DMS 273 (cell line): ENCODE measurements around the gene C1orf52.
"Not testable (repeated sequence)": the region's sequence is repeated elsewhere in the genome, so short reads cannot be mapped to it uniquely, and the experiment has no call there.

Experiments
- DNase-seq: peaks from one replicate; lab custom pipeline; 2025; ENCODE audit not compliant: unreplicated experiment; lab: John Stamatoyannopoulos, UW

Gene C1orf52

GRCh38 chr1:85278853-85279314 is 19.4 kb upstream of the C1orf52 start:
- DNase-seq: no peak

DNA sequence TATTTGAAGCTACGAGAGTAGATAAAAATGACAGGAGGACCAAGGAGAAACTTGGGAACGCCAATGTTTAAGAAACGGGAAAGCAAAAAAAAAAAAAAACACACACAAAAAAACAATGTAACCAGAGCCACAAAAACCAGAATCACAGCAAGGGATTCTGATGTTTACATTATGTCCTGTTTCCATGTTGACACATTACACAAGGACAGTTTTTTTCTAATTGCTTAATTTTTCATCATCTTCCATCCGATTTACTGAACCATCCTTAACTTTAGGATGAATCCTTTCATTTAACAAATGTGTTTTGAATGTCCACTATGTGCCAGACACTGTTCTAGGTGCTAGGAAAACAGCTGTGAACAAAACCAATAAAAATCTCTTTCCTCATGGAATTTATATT is 18.3 kb upstream of the C1orf52 start:
- no peak for DNase-seq

DNA sequence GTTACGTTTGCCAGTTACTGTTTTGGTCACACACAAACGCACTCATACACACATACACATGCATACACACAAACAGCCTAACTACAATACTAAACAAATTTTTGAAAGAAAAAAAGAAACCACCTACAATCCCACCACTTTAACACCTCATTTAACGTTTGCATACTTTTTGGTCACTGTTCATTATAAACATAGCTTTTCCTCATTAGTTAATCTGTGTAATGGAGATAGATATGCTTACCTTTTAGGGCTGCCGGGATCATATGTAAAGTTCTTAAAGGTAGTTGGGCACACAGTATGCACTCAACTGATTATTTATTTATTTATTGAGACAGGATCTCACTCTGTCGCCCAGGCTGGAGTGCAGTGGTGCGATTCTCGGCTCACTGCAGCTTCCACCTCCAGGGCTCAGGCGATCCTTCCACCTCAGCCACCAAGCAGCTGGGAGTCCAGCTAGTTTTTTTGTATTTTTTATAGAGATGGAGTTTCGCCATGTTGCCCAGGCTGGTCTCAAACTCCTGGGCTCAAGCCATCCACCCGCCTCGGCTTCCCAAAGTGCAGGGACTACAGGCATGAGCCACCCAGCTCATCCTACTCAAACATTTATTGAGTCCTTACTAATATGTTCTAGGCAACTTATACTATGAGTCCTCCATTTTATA is 17.6 kb upstream of the C1orf52 start:
- no peak for DNase-seq

- DNase-seq: peak; percentile 99
Measured at GRCh38 chr1:85276215-85276977, 16.9 kb upstream of the C1orf52 start, which contains the start of gene BCL10. Gene BCL10, minus strand, starts transcription at chr1:85276632. Its CDS starts 280 bp downstream, at chr1:85276352.

DNA sequence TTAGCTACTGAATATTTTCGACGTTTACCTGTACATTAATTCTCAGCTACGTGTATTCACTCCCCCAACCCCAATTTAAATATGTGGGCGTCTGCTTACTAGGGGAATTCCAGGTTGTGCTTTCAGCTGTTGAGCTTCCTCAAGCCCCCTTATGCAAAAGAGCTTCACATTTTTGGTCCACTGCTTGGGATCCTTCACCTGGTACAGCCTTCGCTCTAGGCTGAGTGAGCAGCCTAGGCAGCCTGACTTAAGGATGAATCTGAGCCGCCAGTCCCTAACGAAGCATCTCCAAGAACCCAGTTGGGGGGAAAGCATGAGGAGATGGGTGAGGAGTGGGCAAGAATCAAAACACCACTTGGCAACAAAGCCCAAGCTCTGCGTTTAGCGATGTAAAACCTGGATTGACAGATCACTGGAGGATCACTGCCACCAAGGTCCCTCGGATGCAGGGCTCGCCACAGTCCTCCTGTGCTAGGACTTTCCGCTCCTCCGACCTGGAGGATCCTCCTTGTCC is 16.3 kb upstream of the C1orf52 start:
- peak; percentile 47 for DNase-seq

GRCh38 chr1:85274969-85275453 is 15.5 kb upstream of the C1orf52 start:
- peak; percentile 39 for DNase-seq

DNA sequence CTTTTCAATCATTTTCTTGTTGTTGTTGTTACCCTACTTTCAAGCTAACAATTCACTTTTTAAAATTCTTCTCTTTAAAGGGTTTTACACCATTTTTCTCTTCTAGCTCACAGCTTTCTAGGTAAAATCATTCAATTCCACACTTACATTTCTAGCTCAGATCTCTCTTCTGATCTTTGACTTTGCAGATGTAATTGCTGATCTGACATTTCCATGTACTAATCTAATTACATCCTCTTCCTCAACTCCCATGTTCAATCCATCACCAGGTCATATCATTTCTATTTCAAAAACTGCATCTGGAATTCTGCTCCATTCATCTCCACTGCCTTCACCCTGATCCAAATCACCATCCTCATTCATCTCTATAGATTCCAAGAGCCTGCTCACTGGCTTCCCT is 13.9 kb upstream of the C1orf52 start:
- no peak for DNase-seq

GRCh38 chr1:85268801-85269585 is 9.5 kb upstream of the C1orf52 start:
- DNase-seq: no peak

DNA sequence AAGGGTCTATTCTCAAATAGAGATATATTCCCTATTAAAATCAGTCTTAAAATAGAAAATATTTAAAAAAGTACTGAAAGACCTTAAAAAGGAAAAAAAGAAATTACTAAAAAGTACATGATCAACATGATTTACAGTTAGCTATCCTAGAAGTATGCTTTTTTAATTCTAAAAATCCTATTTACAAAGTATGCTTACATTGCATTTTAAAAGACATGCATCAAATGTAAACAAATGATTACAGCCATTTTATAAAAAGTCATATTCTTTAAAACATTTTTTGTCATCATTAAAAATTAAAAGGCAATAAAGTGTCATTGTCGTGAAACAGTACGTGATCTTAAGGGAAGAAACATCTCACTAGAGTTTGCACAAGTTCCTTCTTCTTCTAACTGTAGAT is 7.9 kb upstream of the C1orf52 start:
- DNase-seq: no peak

DNA sequence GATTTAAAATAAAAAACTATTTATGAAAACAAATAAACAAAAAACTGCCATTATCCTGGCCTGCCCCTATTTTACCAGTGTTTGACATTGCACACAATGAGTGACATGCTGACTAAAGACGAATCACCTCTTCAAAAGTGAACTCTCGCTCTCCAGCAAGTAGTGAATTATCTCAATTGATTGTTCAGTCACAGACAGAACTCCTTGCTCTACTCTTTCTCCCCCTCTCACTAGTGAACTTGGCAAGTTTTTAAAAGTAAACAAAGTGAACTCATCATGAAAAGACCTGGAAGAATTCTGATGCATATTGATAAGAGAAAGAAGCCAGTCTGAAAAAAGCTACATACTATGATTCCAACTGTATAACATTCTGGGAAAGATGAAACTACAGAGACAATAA is 4.7 kb upstream of the C1orf52 start:
- no peak for DNase-seq

DNA sequence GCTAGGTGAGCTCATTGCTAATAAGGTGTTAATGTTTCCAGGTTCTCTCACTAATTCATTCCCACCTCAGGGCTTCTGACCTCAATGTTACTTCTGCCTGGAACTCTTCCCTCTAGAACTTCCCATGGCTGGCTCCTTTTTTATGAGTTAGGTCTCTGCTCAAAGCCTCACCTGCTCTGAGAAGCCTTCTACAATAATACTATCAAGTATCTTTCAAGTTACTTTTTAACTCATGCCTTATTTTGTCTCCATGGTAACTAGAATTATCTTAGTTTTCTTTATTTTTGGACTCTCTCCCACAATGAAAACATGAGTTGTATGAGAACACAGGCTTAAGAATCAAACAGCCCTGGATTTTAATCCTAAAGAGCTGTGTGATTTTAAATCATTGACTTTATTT is 3.5 kb upstream of the C1orf52 start:
- no peak for DNase-seq

GRCh38 chr1:85259912-85260274 is 431 bp upstream of the C1orf52 start:
- DNase-seq: peak; percentile 34

DNA sequence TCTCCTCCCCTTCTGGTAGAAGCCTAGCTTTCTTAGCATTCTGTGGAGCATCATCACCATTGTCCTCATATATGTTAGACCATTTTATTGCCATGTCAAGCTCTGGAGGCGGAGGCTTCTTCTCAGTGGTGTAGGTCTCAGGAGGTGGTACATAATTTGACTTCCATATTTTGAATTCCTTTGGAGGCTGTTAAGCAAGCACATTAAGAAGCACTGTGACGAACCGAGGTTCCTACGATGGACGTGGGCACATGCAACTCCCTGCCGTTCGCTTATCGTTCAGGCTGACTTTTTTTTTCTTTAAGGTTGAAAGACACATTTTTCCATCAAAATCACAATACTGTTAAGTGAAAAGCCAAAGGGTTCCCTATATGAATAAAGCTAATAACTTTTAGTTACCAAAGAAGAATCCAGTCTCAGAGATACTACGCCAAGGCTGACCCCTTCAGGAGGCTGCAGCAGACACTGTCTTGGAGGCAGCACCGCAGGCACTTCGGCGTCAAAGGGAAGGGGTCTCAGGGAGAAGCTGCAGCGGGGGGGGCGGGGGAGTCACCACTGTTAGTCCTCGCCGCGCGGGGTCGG is 835 bp downstream of the C1orf52 start:
- DNase-seq: no peak

DNA sequence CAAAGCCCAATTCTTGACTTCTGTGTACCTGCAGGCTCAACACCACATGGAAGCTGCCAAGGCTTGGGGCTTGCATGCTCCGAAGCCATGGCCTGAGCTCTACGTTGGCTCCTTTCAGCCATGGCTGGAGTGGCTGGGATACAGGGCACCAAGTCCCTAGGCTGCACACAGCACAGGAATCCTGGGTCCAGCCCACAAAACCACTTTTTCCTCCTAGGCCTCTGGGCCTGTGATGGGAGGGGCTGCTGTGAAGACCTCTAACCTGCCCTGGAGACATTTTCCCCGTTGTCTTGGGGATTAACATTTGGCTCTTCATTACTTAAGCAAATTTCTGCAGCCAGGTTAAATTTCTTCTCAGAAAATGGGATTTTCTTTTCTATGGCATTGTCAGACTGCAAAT is 10.4 kb downstream of the C1orf52 start:
- DNase-seq: not testable (repeated sequence)

DNA sequence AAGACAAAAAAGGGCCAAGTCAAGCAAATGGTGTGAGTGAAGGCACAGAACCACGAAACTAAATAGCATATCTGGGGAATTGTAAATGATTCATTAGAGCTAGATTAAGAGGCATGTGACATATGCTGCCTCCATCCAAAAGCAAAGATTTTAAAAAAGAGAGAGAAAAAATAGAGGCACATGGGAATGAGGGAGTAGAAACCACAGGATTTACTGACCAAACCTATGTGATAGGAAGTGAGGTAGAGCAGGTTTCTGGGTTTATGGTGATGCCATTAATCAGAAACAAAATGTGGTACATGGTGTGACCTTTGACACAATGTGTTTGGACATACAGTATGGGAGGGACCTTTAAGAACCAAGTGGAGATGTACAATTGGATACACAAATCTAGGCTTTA is 13.6 kb downstream of the C1orf52 start:
- DNase-seq: no peak

GRCh38 chr1:85245456-85245855 is 14.0 kb downstream of the C1orf52 start:
- DNase-seq: no peak

GRCh38 chr1:85244271-85245061 is 15.0 kb downstream of the C1orf52 start:
- DNase-seq: no peak

DNA sequence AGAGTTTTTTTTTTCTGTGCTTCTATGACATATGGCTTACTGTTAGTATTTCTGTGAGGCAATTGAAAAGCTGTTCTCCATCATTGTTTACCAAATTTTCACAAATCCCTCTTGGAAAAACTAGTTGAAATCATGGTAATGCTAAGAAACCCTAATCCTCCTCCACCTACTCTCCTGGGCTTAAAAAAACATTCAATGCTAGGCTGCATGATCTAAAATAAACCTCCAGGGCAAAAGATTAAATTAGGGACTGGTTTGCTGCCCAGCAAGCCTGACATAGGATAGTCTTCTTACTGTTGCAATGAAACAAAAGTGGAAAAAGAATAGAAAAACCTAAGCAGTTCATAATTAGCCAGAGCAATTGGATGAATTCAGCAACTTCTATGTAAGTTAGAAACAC is 16.1 kb downstream of the C1orf52 start:
- DNase-seq: peak; percentile 23

DNA sequence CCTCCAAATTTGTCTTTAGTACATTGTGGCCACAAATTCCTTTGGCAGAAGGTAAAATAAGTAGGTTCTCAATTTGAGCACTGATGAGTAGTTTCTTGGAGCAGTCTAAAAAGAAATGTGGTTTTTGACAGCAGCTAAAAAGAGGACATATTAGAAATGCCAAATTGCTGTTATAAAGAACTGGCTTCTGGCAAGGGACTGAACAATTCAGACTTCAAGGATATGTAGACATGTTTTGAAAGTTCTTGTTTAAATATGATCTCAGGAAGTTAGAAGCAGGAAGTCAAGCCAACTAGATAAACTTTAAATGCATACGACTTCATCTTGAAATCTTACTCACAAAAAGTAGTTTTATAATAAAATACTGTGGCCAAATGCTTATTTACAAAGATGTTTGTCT is 18.8 kb downstream of the C1orf52 start:
- no peak for DNase-seq

GRCh38 chr1:85240174-85240601 is 19.3 kb downstream of the C1orf52 start:
- DNase-seq: peak; percentile 63
